Ovary (tissue), 3 donors: ENCODE results near the gene KCNN1.

Source experiments
- EP300 ChIP-seq: sonication (generic); formaldehyde crosslinking; IDR thresholded peaks from one replicate; pipeline ENCODE4 v1.6.1; 2017; ENCODE audit warnings: antibody characterized with exemption
- POLR2A ChIP-seq: fragments of 450-650 bp; IDR thresholded peaks from one replicate; pipeline ENCODE4 v1.6.1; 2017; ENCODE audit warnings: antibody characterized with exemption, mild to moderate bottlenecking, moderate library complexity
- TF ChIP-seq, protein P1 (sequence below), 3 donors: fragments of 450-650 bp in 2 of 3; fragments of 200-600 bp in 1 of 3; IDR thresholded peaks; one replicate each; pipeline versions ENCODE4 v1.5.1 to v1.8.0; 2016 to 2022; ENCODE audit warnings: antibody characterized with exemption in 3 of 3, mild to moderate bottlenecking in 1 of 3
- donor health status: DM: no; HTN: no; CAD: no.

DNA sequence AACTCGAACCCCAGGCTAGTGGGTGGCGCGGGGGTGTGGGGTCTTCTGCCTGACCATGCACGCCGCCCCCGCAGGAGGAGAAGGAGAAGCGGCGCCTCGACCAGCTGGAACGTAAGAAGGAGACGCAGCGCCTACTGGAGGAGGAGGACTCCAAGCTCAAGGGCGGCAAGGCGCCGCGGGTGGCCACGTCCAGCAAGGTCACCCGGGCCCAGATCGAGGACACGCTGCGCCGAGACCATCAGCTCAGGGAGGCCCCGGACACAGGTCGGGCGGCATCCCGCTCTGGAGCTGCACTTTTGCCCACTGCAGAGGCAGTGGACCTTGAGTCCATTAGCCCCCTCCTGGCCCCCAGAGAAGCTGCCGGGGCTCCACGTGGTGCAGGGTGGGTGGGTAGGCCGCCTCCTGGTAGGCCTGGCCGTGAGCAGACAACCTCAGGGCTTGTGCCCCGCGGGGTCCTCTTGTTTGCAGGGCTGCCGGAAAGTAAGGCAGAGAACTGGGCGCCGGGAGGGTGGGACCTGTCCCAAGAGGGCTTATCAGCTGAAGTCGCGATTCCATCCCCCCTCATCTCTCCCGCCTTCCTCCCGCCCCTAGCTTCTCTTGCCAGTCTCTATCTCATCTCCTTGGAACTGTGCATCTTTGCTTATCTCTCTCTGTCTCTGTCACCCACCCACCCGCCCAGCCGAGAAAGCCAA lies 24.2 kb upstream of the KCNN1 start:
- TF ChIP-seq, protein P1, sequence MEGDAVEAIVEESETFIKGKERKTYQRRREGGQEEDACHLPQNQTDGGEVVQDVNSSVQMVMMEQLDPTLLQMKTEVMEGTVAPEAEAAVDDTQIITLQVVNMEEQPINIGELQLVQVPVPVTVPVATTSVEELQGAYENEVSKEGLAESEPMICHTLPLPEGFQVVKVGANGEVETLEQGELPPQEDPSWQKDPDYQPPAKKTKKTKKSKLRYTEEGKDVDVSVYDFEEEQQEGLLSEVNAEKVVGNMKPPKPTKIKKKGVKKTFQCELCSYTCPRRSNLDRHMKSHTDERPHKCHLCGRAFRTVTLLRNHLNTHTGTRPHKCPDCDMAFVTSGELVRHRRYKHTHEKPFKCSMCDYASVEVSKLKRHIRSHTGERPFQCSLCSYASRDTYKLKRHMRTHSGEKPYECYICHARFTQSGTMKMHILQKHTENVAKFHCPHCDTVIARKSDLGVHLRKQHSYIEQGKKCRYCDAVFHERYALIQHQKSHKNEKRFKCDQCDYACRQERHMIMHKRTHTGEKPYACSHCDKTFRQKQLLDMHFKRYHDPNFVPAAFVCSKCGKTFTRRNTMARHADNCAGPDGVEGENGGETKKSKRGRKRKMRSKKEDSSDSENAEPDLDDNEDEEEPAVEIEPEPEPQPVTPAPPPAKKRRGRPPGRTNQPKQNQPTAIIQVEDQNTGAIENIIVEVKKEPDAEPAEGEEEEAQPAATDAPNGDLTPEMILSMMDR (IDR thresholded peaks at IDR 0.05): no peak
- TF ChIP-seq POLR2A (no peak), EP300 (no peak)
